GM12801 (cell line): ENCODE measurements around the gene KIAA0319L.

Experiments used
- CTCF ChIP-seq: IDR thresholded peaks from one replicate; pipeline ENCODE4 v1.5.1; 2011; ENCODE audit warnings: control low read depth; ENCODE audit not compliant: insufficient read length; ENCODE audit errors: extremely low read depth

KIAA0319L gene

GRCh38 chr1:35463232-35463631 lies 94.0 kb downstream of the KIAA0319L start:
- no peak for TF ChIP-seq CTCF

- no peak for TF ChIP-seq CTCF
Observed at GRCh38 chr1:35461966-35462651, 95.1 kb downstream of the KIAA0319L start.

GRCh38 chr1:35460796-35461195 lies 96.4 kb downstream of the KIAA0319L start:
- TF ChIP-seq CTCF, result no peak

- no peak for TF ChIP-seq CTCF
Observed at GRCh38 chr1:35454616-35455015, 102.6 kb downstream of the KIAA0319L start.

- no peak for TF ChIP-seq CTCF
Observed at GRCh38 chr1:35454176-35454575, 103.0 kb downstream of the KIAA0319L start.

- no peak for TF ChIP-seq CTCF
Observed at GRCh38 chr1:35453031-35453430, 104.2 kb downstream of the KIAA0319L start.

- TF ChIP-seq CTCF, result no peak
Observed at GRCh38 chr1:35452106-35452774, 105.0 kb downstream of the KIAA0319L start.
